Liver (tissue), 9 donors: ENCODE data around the gene HSPA4L. TPM values are rescaled to one million over a fixed set of nuclear protein-coding genes. Genes with fewer than 3 reads are reported as not detected.
A peak's percentile ranks its signal among the peaks of the same experiment; 100 is the strongest.

Experiments
- DNase-seq: peaks from one replicate; pipeline ENCODE4 v3.0.0-alpha.2; 2017; ENCODE audit warnings: low spot score
- H3K27ac ChIP-seq, 2 donors: one replicate each; pipeline ENCODE4 v1.7.0; 2013; ENCODE audit warnings: inconsistent platforms in 2 of 2, low read length in 2 of 2, control low read depth in 1 of 2, low read depth in 1 of 2, mild to moderate bottlenecking in 1 of 2
- H3K27me3 ChIP-seq, 4 donors: one replicate each; pipeline versions ENCODE4 v1.6.1 to v1.7.0; 2013; ENCODE audit warnings: low read length in 3 of 4, inconsistent platforms in 1 of 4, mild to moderate bottlenecking in 1 of 4, moderate library complexity in 1 of 4; ENCODE audit not compliant: control insufficient read depth in 4 of 4, insufficient read depth in 4 of 4
- H3K36me3 ChIP-seq, 4 donors: one replicate each; pipeline versions ENCODE4 v1.6.1 to v1.7.0; 2013; ENCODE audit warnings: low read length in 3 of 4, mild to moderate bottlenecking in 3 of 4, low read depth in 1 of 4, moderate library complexity in 1 of 4; ENCODE audit not compliant: control insufficient read depth in 4 of 4, insufficient read depth in 3 of 4
- H3K4me1 ChIP-seq, 4 donors: one replicate each; pipeline versions ENCODE4 v1.6.1 to v1.7.0; 2013; ENCODE audit warnings: low read length in 3 of 4, mild to moderate bottlenecking in 3 of 4, moderate library complexity in 1 of 4; ENCODE audit not compliant: control insufficient read depth in 4 of 4, insufficient read depth in 4 of 4
- H3K4me3 ChIP-seq, 3 donors: one replicate each; pipeline versions ENCODE4 v1.6.1 to v1.7.0; 2013; ENCODE audit warnings: low read length in 3 of 3, control low read depth in 1 of 3, low read depth in 1 of 3, mild to moderate bottlenecking in 1 of 3
- H3K9ac ChIP-seq, 2 donors: one replicate each; pipeline ENCODE4 v1.7.0; 2013; ENCODE audit warnings: low read length in 2 of 2, mild to moderate bottlenecking in 2 of 2, moderate library complexity in 2 of 2, control low read depth in 1 of 2, low read depth in 1 of 2
- H3K9me3 ChIP-seq, 4 donors: one replicate each; pipeline versions ENCODE4 v1.6.1 to v1.7.0; 2013; ENCODE audit warnings: low read length in 3 of 4; ENCODE audit not compliant: control insufficient read depth in 4 of 4
- ATF3 ChIP-seq: IDR thresholded peaks from 2 replicates; pipeline ENCODE4 v1.6.1; 2016; ENCODE audit warnings: antibody characterized with exemption
- CTCF ChIP-seq: fragments of 150-350 bp; IDR thresholded peaks from 2 replicates; pipeline ENCODE4 v1.5.1; 2017; ENCODE audit warnings: improper control_type of control experiment, low read depth, low read length; ENCODE audit not compliant: missing input control
- GABPA ChIP-seq, 2 donors: IDR thresholded peaks in 1 of 2; conservative IDR thresholded peaks in 1 of 2; 2 replicates each; pipeline ENCODE4 v1.6.1; 2016; ENCODE audit warnings: antibody characterized with exemption in 2 of 2, mild to moderate bottlenecking in 1 of 2, moderate library complexity in 1 of 2
- NR2F2 ChIP-seq: IDR thresholded peaks from 2 replicates; pipeline ENCODE4 v1.6.1; 2016; ENCODE audit warnings: antibody characterized with exemption
- RAD21 ChIP-seq, 2 donors: IDR thresholded peaks; 2 replicates each; pipeline ENCODE4 v1.6.1; 2016; ENCODE audit warnings: antibody characterized with exemption in 2 of 2, mild to moderate bottlenecking in 2 of 2
- RXRA ChIP-seq, 2 donors: IDR thresholded peaks; 2 replicates each; pipeline ENCODE4 v1.6.1; 2017 to 2018; ENCODE audit warnings: antibody characterized with exemption in 2 of 2, mild to moderate bottlenecking in 1 of 2
- TAF1 ChIP-seq: conservative IDR thresholded peaks from 2 replicates; pipeline ENCODE4 v1.6.1; 2016; ENCODE audit warnings: antibody characterized with exemption, mild to moderate bottlenecking
- YY1 ChIP-seq: IDR thresholded peaks from 2 replicates; pipeline ENCODE4 v1.6.1; 2016; ENCODE audit warnings: antibody characterized with exemption, mild to moderate bottlenecking
- ZBTB33 ChIP-seq: IDR thresholded peaks from 2 replicates; pipeline ENCODE4 v1.6.1; 2016; ENCODE audit warnings: antibody characterized with exemption
- WGBS: extraction: QIAGEN DNeasy Blood & Tissue Kit; methylation state at CpG from one replicate; pipeline ENCODE4 v1.1.7; 2013; 5-methylcytosine and 5-hydroxymethylcytosine counted together
- polyA plus RNA-seq, 2 donors: library from polyadenylated mRNA; stranded (reverse) in 1 of 2; unstranded in 1 of 2; fragments of 200-250 nt in 1 of 2; fragments of >200 nt in 1 of 2; fragmentation: Nextera tagmentation in 1 of 2; extraction: Ambion mirVana in 1 of 2; gene quantifications; one replicate each; pipeline versions ENCODE4 v1.2.1 to v1.2.3, GENCODE V29; 2013 to 2015
- total RNA-seq, 2 donors: library from RNA; depleted of rRNA; stranded (reverse); fragments of >200 nt; gene quantifications; one replicate each; pipeline ENCODE4 v1.2.3, GENCODE V29; 2014
- TF ChIP-seq, protein P1 (sequence below): IDR thresholded peaks from 2 replicates; pipeline ENCODE4 v1.6.1; 2016; ENCODE audit warnings: antibody characterized with exemption, mild to moderate bottlenecking
- TF ChIP-seq, protein P2 (sequence below): IDR thresholded peaks from 2 replicates; pipeline ENCODE4 v1.6.1; 2016; ENCODE audit warnings: antibody characterized with exemption
- donor health status: healthy.
- donor health status: healthy.
- donor health status: healthy.
- donor health status: healthy.
- donor health status: healthy.

The HSPA4L gene
- total and polyA plus RNA-seq, 4 donors: 1.6 to 5.3 (median 2.8) TPM

GRCh38 chr4:127788517-127788916, 6.4 kb downstream of the HSPA4L start:
- 84% methylated on average over 2 of the region's 2 CpGs for WGBS
- H3K36me3 ChIP-seq: no peaks in the 10 kb centered on the region

DNA sequence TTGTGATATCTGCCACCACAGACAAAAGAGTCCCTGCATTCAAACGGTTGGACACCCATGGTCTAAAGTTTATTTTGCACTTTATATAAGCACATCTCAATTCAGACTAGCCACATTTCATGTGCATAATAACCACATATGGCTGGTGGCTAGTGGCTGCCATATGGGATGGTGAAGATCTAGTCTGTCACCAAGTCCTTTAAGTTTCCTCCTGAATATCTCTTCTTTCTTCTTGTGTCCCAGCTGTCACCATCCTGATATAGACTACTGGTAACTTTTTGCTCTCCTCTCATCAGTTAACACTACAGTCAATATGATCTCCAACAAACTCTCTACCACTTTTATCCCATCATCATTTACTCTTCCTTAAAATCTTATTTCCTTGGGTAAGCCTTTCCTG, 9.3 kb downstream of the HSPA4L start:
- Histone ChIP-seq H3K4me1 (peaks cover 0 to 2% (median 0%) of the 10 kb centered on the region in 4 donors), H3K36me3 (no peaks in the 10 kb centered on the region), H3K4me3 (no peak overlapping the region), H3K9ac (no peak overlapping the region), H3K9me3 (no peaks in the 10 kb centered on the region), H3K27me3 (no peaks in the 10 kb centered on the region), H3K27ac (no peak overlapping the region)
- WGBS: 76% methylated on average over 1 of the region's 1 CpG
- TF ChIP-seq ZBTB33 (no peak), NR2F2 (no peak), YY1 (no peak), CTCF (no peak), ATF3 (no peak), TAF1 (no peak)
- TF ChIP-seq, protein P1, sequence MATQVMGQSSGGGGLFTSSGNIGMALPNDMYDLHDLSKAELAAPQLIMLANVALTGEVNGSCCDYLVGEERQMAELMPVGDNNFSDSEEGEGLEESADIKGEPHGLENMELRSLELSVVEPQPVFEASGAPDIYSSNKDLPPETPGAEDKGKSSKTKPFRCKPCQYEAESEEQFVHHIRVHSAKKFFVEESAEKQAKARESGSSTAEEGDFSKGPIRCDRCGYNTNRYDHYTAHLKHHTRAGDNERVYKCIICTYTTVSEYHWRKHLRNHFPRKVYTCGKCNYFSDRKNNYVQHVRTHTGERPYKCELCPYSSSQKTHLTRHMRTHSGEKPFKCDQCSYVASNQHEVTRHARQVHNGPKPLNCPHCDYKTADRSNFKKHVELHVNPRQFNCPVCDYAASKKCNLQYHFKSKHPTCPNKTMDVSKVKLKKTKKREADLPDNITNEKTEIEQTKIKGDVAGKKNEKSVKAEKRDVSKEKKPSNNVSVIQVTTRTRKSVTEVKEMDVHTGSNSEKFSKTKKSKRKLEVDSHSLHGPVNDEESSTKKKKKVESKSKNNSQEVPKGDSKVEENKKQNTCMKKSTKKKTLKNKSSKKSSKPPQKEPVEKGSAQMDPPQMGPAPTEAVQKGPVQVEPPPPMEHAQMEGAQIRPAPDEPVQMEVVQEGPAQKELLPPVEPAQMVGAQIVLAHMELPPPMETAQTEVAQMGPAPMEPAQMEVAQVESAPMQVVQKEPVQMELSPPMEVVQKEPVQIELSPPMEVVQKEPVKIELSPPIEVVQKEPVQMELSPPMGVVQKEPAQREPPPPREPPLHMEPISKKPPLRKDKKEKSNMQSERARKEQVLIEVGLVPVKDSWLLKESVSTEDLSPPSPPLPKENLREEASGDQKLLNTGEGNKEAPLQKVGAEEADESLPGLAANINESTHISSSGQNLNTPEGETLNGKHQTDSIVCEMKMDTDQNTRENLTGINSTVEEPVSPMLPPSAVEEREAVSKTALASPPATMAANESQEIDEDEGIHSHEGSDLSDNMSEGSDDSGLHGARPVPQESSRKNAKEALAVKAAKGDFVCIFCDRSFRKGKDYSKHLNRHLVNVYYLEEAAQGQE: no peak
- TF ChIP-seq, protein P2, sequence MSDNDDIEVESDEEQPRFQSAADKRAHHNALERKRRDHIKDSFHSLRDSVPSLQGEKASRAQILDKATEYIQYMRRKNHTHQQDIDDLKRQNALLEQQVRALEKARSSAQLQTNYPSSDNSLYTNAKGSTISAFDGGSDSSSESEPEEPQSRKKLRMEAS: no peak
- DNase-seq: no peak

More at GRCh38 chr4:127788517-127788916, 6.4 kb downstream of the HSPA4L start:
- Histone ChIP-seq H3K27me3 (no peaks in the 10 kb centered on the region), H3K4me1 (peaks cover 0 to 2% (median 0%) of the 10 kb centered on the region in 4 donors), H3K9ac (no peak overlapping the region), H3K9me3 (no peaks in the 10 kb centered on the region), H3K4me3 (no peak overlapping the region), H3K27ac (no peak overlapping the region)
- DNase-seq: no peak
- TF ChIP-seq RAD21 (IDR thresholded peaks at IDR 0.05) (peak in 1 of 2 donors; percentile 70), CTCF (peak; percentile 9), GABPA (IDR thresholded peaks at IDR 0.05 in 1 of 2, conservative IDR thresholded peaks at IDR 0.05 in 1 of 2) (no peak), RXRA (IDR thresholded peaks at IDR 0.05) (peak in 1 of 2 donors; percentile 15)
- TF ChIP-seq, protein P1: no peak
